GM12892 (cell line): Measurements from ENCODE around the gene RCOR1.

ENCODE experiments used
- DNase-seq: peaks from one replicate; pipeline ENCODE4 v3.0.0; 2011; ENCODE audit not compliant: insufficient read length
- FAIRE-seq: peaks from 2 replicates; lab custom pipeline; 2011; peaks lifted over from hg19 to GRCh38; lab: Jason Lieb, UNC
- POLR2A ChIP-seq: IDR thresholded peaks from 2 replicates; pipeline ENCODE4 v1.6.1; 2011; ENCODE audit warnings: low read depth, low read length, control low read depth
- POLR2AphosphoS5 ChIP-seq: IDR thresholded peaks from 2 replicates; pipeline ENCODE4 v1.6.1; 2011; ENCODE audit warnings: low read depth, low read length, control low read depth
- TAF1 ChIP-seq: IDR thresholded peaks from 2 replicates; pipeline ENCODE4 v1.6.1; 2011; ENCODE audit warnings: low read depth, mild to moderate bottlenecking, control low read depth, low read length, borderline replicate concordance

The RCOR1 gene

DNA sequence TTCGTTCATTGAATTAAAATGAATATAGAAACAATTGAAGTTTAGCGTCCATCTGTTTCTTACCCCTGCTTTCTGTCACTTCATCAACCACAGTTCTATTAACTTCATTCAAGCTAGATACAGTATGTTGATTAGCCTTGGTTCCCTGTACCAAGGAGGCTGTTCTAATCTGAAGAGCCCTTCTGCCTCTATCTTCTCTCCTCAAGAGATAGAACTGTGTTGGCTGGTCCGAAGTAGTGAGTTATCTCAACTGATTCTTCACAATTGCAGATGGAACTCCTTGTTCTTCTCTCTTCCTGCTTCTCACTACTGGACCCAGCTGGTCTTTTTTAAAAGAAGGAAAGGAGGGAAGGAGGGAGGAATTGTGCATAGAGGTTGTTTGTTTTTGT is 102.7 kb downstream of the RCOR1 start:
- DNase-seq, result no peak
- peak; percentile 76 for FAIRE-seq
- TF ChIP-seq TAF1, result no peak

DNA sequence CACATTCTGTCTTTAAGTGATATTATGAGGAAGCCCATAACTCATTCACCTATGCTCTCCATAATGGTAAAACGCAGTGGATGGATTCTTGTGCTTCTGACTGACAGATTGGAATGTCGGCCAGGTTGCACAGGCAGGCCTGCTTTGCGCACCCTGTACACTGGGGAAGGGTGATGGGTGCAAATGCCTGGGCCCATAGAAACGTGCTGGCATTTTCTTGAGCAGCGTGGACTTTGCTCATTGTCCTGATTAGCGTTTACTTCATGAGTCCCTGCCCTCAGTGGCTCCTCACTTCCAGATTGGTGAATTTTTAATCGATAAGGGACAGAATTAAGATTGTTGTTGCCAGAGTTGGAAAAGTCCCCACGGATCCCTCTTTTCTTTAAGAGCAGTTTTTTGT is 103.9 kb downstream of the RCOR1 start:
- FAIRE-seq (no peak), DNase-seq (no peak)
- TF ChIP-seq POLR2AphosphoS5 (no peak), TAF1 (no peak), POLR2A (no peak)

DNA sequence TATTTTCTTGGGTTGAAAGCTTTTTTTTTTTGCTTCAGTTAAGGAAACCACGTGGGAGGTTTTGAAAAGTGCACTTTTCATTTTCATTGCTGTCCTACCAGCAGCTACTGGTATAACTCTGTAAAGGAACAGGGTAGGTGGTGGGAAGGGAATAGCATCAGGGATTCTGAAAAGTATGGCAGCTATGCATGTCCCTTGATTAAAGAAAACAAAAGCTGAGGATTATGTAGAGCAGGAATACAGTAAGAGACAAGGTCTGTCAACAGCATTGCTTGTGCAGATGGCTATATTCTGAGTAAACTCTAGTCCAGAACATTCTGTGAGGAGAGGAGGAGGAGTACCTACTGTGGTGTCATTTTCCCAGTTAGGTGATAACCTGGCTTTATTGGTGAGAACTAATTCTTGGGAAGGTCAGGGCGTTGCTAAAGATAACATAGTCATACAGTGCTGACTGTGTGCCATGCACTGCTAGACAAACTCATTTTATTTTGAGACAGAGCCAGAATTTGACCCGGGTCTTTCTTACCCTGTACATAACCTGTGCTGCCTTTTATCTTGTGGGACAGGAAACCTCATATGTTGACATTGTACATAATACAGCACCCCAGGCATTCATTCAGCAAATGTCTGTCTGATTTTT is 104.5 kb downstream of the RCOR1 start:
- DNase-seq (no peak), FAIRE-seq (no peak)
- no peak for TF ChIP-seq POLR2A
- no peak for TF ChIP-seq POLR2AphosphoS5
- no peak for TF ChIP-seq TAF1

DNA sequence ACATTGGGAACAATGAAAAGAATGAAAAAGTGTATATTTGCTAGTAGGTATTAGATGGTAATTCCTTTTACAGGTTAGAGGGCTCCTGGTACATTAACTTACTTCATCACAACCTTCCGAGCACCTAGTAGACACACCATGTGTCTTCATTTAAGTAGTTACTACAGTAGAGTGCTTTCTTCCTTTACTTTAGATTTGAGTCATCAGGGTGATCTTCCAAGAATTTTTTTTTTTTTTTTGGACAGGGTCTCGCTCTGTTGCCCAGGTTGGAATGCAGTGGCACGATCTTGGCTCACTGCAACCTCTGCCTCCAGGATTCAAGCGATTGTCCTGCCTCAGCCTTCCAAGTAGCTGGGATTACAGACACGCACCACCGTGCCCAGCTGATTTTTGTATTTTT is 105.1 kb downstream of the RCOR1 start:
- no peak for TF ChIP-seq POLR2AphosphoS5
- TF ChIP-seq TAF1, result no peak
- TF ChIP-seq POLR2A, result no peak
- DNase-seq (no peak), FAIRE-seq (no peak)

DNA sequence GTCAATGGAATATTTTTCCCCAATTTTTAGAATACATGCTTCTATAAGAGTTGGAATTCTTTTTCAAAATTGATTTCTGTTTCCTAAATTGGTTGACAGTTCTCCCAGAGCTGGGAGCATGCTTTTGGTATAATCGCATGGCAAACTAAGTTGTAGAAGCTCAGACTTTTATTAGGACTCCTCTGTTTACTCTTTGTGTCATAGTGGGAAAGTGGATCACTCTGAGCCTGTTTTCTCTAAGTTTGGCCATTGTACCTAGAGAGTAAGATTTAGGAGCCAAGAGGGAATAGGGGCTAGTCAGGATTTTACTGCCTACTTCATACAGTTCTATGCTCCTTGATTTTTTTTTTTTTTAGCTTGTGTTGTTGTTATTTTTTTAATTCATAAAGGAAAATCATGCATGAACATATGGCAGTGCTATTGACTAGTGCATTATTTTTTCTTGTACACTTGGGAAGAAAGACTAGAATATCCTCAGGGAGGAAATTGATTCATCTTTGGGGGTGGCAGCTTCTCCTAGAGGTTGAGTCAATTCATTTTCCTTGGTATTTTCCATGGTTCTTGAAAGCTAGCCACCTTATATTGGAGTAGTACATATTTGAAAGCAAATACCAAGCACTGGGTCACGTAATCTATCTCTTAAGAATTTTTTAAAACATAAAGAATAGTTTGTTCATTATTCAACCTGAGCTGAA is 107.1 kb downstream of the RCOR1 start:
- no peak for FAIRE-seq
- TF ChIP-seq POLR2A, result no peak
- DNase-seq, result no peak

DNA sequence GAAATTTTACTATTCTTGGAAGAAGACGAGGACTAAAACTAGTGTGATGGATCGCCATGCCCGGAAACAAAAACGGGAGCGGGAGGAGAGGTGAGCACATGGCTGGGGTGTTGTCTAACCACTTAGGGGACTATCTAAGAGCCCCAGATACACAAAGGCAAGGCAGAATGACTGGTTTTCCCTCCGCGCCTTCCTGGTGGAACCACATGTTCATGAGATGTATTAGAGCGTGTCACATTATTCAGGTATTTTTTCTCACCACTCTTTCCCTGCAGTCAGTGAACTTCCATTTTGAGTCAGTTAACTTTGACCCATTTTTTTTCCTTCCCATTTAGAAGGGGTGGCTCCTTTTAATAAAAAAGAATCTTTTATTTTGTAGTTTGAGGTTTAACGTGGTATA is 116.0 kb downstream of the RCOR1 start:
- no peak for TF ChIP-seq POLR2AphosphoS5
- TF ChIP-seq POLR2A, result no peak
- no peak for TF ChIP-seq TAF1
- DNase-seq (no peak), FAIRE-seq (no peak)

DNA sequence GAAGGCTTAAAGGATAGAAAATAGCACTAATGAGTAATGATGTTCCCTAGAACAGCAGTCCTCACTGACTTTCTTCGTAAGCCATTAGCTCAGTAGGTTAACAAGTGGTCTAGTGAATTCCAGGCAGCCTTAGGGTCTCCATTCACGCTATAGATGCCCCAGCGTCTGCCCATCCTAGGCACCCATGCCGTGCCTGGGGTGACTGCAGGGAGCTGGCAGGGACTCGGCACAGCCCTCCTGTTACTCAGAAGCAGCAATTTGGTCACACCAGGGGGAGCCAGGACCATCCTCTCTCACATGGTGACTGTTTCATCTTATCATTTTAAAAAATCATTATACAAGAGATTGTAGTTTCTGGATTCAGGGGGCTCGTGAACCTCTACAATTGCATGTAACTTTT is 118.8 kb downstream of the RCOR1 start:
- no peak for DNase-seq
- TF ChIP-seq TAF1 (no peak), POLR2AphosphoS5 (no peak), POLR2A (no peak)
- FAIRE-seq, result no peak

DNA sequence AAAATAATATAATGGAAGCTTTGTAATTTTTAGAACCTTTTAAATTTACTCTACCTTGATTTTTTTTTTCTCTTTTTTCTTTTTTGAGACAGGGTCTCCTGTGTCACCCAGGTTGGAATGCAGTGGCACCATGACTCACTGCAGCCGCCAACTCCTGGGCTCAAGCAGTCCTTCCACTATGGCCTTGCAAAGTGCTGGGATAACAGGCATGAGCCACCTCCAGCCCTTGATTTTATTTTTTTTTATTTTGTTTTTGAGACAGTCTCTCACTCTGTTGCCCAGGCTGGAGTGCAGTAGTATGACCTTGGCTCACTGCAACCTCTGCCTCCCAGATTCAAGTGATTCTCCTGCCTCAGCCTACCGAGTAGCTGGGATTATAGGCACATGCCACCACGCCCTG is 119.5 kb downstream of the RCOR1 start:
- FAIRE-seq (no peak), DNase-seq (no peak)
- TF ChIP-seq POLR2AphosphoS5 (no peak), POLR2A (no peak), TAF1 (no peak)

DNA sequence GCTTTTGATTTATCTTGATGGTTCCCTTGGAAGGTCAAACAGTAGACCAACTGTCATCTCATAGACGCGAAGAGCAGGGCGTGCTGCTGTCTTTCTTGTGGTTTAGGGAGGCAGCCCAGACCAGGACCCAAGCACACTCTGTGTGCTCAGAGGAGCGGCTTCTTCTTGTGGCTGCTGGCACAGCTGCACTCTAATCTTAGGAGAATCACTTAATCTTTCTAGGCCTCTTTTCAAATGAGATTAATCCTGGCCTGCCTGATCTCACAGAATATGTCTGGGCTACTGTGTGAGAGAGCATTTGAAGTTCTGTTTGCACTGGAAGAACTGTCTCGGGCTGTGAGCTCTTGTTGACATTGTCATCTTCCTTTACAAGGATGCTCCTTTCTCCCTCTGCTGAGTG is 124.8 kb downstream of the RCOR1 start:
- no peak for DNase-seq
- TF ChIP-seq TAF1 (no peak), POLR2A (no peak), POLR2AphosphoS5 (no peak)
- no peak for FAIRE-seq

DNA sequence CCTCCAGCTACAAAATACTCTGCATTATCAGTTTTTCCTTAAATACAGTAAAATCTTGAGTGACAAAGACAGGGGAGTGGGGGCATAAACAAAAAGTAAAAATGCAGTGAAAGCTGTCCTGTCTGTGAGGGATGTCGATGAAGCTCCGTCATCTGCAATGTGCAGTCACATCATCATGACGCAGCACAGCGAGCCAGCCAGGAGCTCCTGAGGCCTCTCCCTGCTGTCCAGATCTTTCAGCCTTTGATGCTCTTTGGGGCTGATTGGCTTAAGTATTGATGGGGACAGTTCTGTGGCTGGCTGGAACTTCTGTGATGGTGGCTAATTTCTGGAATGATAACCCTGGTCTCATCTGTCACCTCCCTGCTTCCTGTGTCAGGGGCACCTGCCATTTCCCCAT is 130.2 kb downstream of the RCOR1 start:
- DNase-seq (no peak), FAIRE-seq (no peak)
- TF ChIP-seq POLR2A (no peak), TAF1 (no peak), POLR2AphosphoS5 (no peak)

DNA sequence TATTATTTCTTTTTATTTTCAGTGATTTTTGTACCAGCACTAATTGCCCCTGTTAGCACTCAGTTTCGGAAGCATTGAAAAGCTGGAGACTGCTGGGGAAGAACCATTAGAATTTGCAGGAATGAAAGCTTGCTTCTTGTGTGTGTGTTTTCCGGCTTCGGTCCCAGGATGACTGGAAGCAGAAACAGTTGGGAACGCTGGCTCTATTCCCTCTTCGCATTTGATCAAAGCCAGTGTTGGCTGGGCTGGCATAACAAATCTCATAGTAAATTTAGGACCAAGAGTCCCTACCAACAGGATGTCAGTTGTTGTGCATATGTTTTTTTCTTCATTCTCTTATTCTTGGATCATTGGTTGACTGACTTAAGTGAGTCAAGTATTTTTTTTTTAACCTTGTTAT is 131.2 kb downstream of the RCOR1 start:
- TF ChIP-seq TAF1, result no peak
- TF ChIP-seq POLR2AphosphoS5, result no peak
- TF ChIP-seq POLR2A, result no peak
- FAIRE-seq (no peak), DNase-seq (no peak)

DNA sequence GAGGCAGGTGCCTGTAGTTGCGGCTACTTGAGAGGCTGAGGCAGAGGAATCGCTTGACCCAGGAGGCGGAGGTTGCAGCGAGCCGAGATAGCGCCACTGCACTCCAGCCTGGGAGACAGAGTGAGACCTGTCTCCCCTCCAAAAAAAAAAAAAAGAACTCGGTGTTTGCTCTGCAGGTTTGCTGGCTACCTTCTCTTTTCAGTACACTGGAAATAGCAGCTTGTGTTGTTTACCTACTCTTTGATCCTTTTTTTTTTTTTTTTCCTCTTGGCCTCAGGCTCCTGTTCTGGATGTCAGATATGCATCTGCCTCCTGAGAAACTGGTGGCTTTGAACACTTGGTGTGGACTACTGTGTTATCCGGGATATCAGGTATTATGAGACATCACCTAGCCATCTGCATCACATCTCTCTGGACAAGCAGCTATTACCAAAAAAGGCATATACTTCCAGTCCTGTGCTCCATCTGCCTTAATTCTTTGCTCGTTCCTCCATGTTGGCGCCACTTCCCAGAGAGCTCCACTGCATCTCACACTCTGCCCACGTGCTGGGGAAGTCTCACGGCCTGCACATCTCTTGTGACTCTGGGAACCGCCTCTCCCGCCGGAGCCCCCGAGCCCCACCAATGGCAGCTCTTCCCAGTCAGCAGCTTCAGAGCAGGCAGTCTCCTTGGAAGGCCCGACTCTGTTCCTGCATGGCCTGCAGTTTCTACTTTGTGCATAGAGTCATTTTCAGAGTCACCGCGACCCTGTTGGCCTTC is 133.9 kb downstream of the RCOR1 start:
- TF ChIP-seq POLR2A, result no peak
- no peak for TF ChIP-seq TAF1
- TF ChIP-seq POLR2AphosphoS5, result no peak
- no peak for DNase-seq
- FAIRE-seq, result no peak
